WTC11 (cell line): ENCODE data around the gene INTS15.

Experiments
- CBFB ChIP-seq: sonication (generic); formaldehyde crosslinking; IDR thresholded peaks from 2 replicates; pipeline ENCODE4 v1.8.1; 2022; ENCODE audit warnings: mild to moderate bottlenecking, low read depth, missing genetic modification reagents
- MAX ChIP-seq: sonication (generic); formaldehyde crosslinking; IDR thresholded peaks from 2 replicates; pipeline ENCODE4 v1.8.0; 2022; ENCODE audit warnings: mild to moderate bottlenecking, missing genetic modification reagents
- NFE2L1 ChIP-seq: sonication (generic); formaldehyde crosslinking; IDR thresholded peaks from 2 replicates; pipeline ENCODE4 v1.8.1; 2023; ENCODE audit warnings: missing genetic modification reagents
- NFYB ChIP-seq: sonication (generic); formaldehyde crosslinking; conservative IDR thresholded peaks from 2 replicates; pipeline ENCODE4 v1.8.0; 2022; ENCODE audit warnings: low read depth, missing genetic modification reagents
- STAT6 ChIP-seq: sonication (generic); formaldehyde crosslinking; conservative IDR thresholded peaks from 2 replicates; pipeline ENCODE4 v1.8.1; 2023; ENCODE audit warnings: mild to moderate bottlenecking, low read depth, missing genetic modification reagents, moderate library complexity
- TCF7 ChIP-seq: sonication (generic); formaldehyde crosslinking; IDR thresholded peaks from 2 replicates; pipeline ENCODE4 v1.8.0; 2022; ENCODE audit warnings: mild to moderate bottlenecking, low read depth, missing genetic modification reagents, moderate library complexity
- TEAD4 ChIP-seq: sonication (generic); formaldehyde crosslinking; IDR thresholded peaks from 2 replicates; pipeline ENCODE4 v1.8.0; 2022; ENCODE audit warnings: mild to moderate bottlenecking, missing genetic modification reagents
- ZNF219 ChIP-seq: sonication (generic); formaldehyde crosslinking; IDR thresholded peaks from 2 replicates; pipeline ENCODE4 v1.8.0; 2023; ENCODE audit warnings: missing genetic modification reagents, mild to moderate bottlenecking, borderline replicate concordance

GRCh38 chr7:6651851-6652445 is 62.1 kb downstream of the INTS15 start:
- TF ChIP-seq TCF7 (CRISPR knock-in tag), result no peak
- no peak for TF ChIP-seq ZNF219 (CRISPR knock-in tag)
- TF ChIP-seq NFYB (CRISPR knock-in tag), result no peak
- no peak for TF ChIP-seq TEAD4 (CRISPR knock-in tag)
- TF ChIP-seq NFE2L1 (CRISPR knock-in tag), result no peak
- no peak for TF ChIP-seq CBFB
- TF ChIP-seq MAX, result no peak
- no peak for TF ChIP-seq STAT6 (CRISPR knock-in tag)
